ENCODE results near the gene NT5C1B.
A peak's percentile ranks its signal among the peaks of the same experiment; 100 is the strongest.

The NT5C1B gene

GRCh38 chr2:18548621-18549020, 40.7 kb downstream of the NT5C1B start:
- DNase-seq = no peak

GRCh38 chr2:18546567-18546966, 42.8 kb downstream of the NT5C1B start:
- no peak for DNase-seq

GRCh38 chr2:18545384-18545783, 44.0 kb downstream of the NT5C1B start:
- no peak for DNase-seq

GRCh38 chr2:18544171-18544570, 45.2 kb downstream of the NT5C1B start:
- no peak for DNase-seq

GRCh38 chr2:18540872-18541271, 48.5 kb downstream of the NT5C1B start:
- no peak for DNase-seq

GRCh38 chr2:18536697-18537096, 52.7 kb downstream of the NT5C1B start:
- no peak for DNase-seq

- no peak for DNase-seq
Measured at GRCh38 chr2:18536100-18536499, 53.3 kb downstream of the NT5C1B start.

GRCh38 chr2:18531194-18531593, 58.2 kb downstream of the NT5C1B start:
- no peak for DNase-seq

GRCh38 chr2:18527822-18528221, 61.5 kb downstream of the NT5C1B start:
- DNase-seq = no peak

GRCh38 chr2:18527326-18527725, 62.0 kb downstream of the NT5C1B start:
- no peak for DNase-seq

- DNase-seq = no peak
Measured at GRCh38 chr2:18526429-18526828, 62.9 kb downstream of the NT5C1B start.

- DNase-seq = no peak
Measured at GRCh38 chr2:18525852-18526251, 63.5 kb downstream of the NT5C1B start.

- DNase-seq = no peak
Measured at GRCh38 chr2:18525236-18525635, 64.1 kb downstream of the NT5C1B start.

GRCh38 chr2:18522484-18523146, 66.8 kb downstream of the NT5C1B start:
- DNase-seq = no peak

GRCh38 chr2:18520451-18521425, 68.6 kb downstream of the NT5C1B start:
- peak; percentile 55 to 78 for DNase-seq

GRCh38 chr2:18519914-18520450, 69.4 kb downstream of the NT5C1B start:
- DNase-seq = no peak

GRCh38 chr2:18518116-18519111, 71.0 kb downstream of the NT5C1B start:
- DNase-seq = no peak

- no peak for DNase-seq
Measured at GRCh38 chr2:18517386-18517785, 72.0 kb downstream of the NT5C1B start.

- DNase-seq = no peak
Measured at GRCh38 chr2:18516112-18516511, 73.3 kb downstream of the NT5C1B start.

GRCh38 chr2:18514526-18515461, 74.6 kb downstream of the NT5C1B start:
- no peak for DNase-seq

All from Kasumi-1 (cell line).